RPMI7951 (cell line): Measurements from ENCODE around the gene KDM8. TPM values are rescaled to one million over a fixed set of nuclear protein-coding genes. Genes with fewer than 3 reads are reported as not detected.

Experiments used
- DNase-seq: peaks from one replicate; pipeline ENCODE4 v3.0.0-alpha.2; 2012; ENCODE audit warnings: low read depth
- total RNA-seq: library from RNA; depleted of rRNA; stranded (reverse); fragments of >200 nt; shearing (Covaris generic); gene quantifications from 2 replicates; pipeline ENCODE4 v1.2.3, GENCODE V29; 2014

KDM8 gene
- total RNA-seq, 1 experiment from 2014 or later: 2.4 TPM

- no peak for DNase-seq
These were observed 12.3 kb downstream of the KDM8 start for GRCh38 chr16:27215660-27216059.

- DNase-seq: no peak
These were observed 13.1 kb downstream of the KDM8 start for GRCh38 chr16:27216297-27216885.

- DNase-seq: no peak
These were observed 13.9 kb downstream of the KDM8 start for GRCh38 chr16:27217256-27217655.

- DNase-seq: no peak
These were observed 15.4 kb downstream of the KDM8 start for GRCh38 chr16:27218756-27219155.

GRCh38 chr16:27219161-27219560 is 15.8 kb downstream of the KDM8 start:
- no peak for DNase-seq

- no peak for DNase-seq
These were observed 16.8 kb downstream of the KDM8 start for GRCh38 chr16:27220120-27220519.

- no peak for DNase-seq
These were observed 17.2 kb downstream of the KDM8 start for GRCh38 chr16:27220527-27220926.

GRCh38 chr16:27220991-27221390 is 17.7 kb downstream of the KDM8 start:
- DNase-seq: no peak

- peak; percentile 70 for DNase-seq
These were observed 18.4 kb downstream of the KDM8 start for GRCh38 chr16:27221576-27222248.

- DNase-seq: peak; percentile 93
These were observed 19.2 kb downstream of the KDM8 start for GRCh38 chr16:27222249-27223225.

- DNase-seq: no peak
These were observed 19.9 kb downstream of the KDM8 start for GRCh38 chr16:27223226-27223610.

- no peak for DNase-seq
These were observed 20.4 kb downstream of the KDM8 start for GRCh38 chr16:27223701-27224100.

GRCh38 chr16:27224271-27224737 is 21.0 kb downstream of the KDM8 start:
- no peak for DNase-seq

- no peak for DNase-seq
These were observed 21.5 kb downstream of the KDM8 start for GRCh38 chr16:27224741-27225300.

GRCh38 chr16:27225536-27226360 is 22.4 kb downstream of the KDM8 start:
- DNase-seq: no peak

GRCh38 chr16:27226476-27226875 is 23.1 kb downstream of the KDM8 start:
- no peak for DNase-seq

- DNase-seq: no peak
These were observed 23.8 kb downstream of the KDM8 start for GRCh38 chr16:27226976-27227705.

- DNase-seq: no peak
These were observed 24.7 kb downstream of the KDM8 start for GRCh38 chr16:27228045-27228444.

GRCh38 chr16:27228621-27229501 is 25.5 kb downstream of the KDM8 start:
- no peak for DNase-seq
